ENCODE results near the gene SGIP1.
A peak's percentile ranks its signal among the peaks of the same experiment; 100 is the strongest.
"Not testable (repeated sequence)": the region's sequence is repeated elsewhere in the genome, so short reads cannot be mapped to it uniquely, and the experiment has no call there.

SGIP1 gene

GRCh38 chr1:66775646-66776045 is 241.7 kb downstream of the SGIP1 start:
- DNase-seq: no peak

DNA sequence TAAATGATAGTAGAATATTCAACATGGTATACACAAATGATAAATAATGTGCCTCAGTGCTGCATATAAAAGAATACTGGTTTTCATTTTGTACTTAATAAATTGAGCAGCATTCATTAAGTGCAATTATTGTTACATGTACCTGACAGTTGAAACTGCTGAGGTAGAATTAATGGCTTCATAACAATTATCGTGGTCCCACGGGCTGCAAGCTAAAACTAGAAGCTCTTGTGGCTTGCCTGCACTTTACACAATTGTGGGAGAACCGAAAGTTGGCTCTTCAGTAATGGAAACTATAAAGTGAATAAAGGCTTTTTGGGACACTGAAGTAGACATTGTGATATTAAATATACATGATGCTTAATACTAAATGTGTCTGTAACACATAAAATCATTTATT is 243.9 kb downstream of the SGIP1 start:
- DNase-seq: peak; percentile 22 to 82

DNA sequence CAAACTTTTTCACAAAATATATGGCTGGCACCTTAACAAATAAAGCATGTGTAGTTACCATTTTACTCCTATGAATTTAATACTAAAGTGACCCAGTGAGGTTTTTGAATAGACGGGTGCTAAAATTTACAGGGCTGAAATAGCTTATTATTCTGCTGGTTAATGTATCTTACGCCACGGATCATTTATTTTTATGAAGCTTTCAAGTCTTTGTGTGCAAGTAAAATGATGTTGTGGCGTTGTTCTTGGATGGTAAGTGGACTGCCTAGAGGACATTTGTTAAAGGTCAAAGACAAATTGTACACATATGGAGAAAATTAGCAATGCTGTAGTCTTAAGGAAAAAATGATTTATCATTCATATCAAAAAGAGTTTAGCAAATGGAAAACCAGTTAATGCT is 244.3 kb downstream of the SGIP1 start:
- DNase-seq: peak; percentile 54 to 90

DNA sequence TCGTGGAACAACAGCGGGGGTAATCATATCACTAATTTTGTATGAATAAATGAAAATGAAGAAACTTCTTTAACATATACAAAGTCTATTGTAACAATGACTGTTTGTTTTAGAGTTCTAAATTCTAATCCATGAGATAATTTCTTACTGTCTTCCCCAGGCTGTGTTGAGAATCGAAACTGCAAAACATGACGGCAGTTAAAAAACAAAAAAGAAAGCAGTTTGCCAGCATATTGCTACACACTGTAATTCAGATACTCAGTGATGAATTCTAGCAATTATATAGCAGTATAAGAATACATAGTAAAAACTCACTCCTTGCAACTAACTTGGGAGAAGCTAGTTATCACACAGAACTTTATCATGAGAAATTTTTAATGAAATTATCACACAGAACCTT is 245.0 kb downstream of the SGIP1 start:
- DNase-seq: no peak

- DNase-seq: no peak
These were observed 245.6 kb downstream of the SGIP1 start for GRCh38 chr1:66779475-66780078.

GRCh38 chr1:66785800-66786199 is 251.8 kb downstream of the SGIP1 start:
- not testable (repeated sequence) for DNase-seq

DNA sequence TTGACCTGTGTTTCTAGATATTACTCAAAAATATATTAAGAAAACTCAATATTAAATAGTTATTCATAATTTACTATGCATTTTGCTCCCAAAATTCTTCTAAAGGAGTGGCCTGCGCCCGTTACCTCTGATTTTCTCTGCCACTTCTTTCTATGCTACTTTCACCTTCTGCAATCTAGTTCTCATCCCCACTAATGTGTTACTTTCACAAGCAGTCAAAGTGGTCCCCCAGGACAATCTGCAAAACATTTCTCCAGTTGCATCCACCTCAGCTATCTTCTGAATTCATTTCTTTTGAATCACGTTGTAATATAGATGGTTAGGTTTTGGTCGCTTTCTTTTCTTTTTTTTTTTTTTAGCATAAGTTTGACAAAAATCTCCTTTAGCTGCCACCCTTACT is 253.7 kb downstream of the SGIP1 start:
- DNase-seq: no peak

- no peak for DNase-seq
These were observed 254.4 kb downstream of the SGIP1 start for GRCh38 chr1:66788231-66788939.

- no peak for DNase-seq
These were observed 258.0 kb downstream of the SGIP1 start for GRCh38 chr1:66791621-66792610.

- DNase-seq: not testable (repeated sequence)
These were observed 261.9 kb downstream of the SGIP1 start for GRCh38 chr1:66795839-66796238.

All from NCI-H2081 (cell line).